Measurements from ENCODE around the gene BUB1.
"Not testable (repeated sequence)": the region's sequence is repeated elsewhere in the genome, so short reads cannot be mapped to it uniquely, and the experiment has no call there.

The BUB1 gene

DNA sequence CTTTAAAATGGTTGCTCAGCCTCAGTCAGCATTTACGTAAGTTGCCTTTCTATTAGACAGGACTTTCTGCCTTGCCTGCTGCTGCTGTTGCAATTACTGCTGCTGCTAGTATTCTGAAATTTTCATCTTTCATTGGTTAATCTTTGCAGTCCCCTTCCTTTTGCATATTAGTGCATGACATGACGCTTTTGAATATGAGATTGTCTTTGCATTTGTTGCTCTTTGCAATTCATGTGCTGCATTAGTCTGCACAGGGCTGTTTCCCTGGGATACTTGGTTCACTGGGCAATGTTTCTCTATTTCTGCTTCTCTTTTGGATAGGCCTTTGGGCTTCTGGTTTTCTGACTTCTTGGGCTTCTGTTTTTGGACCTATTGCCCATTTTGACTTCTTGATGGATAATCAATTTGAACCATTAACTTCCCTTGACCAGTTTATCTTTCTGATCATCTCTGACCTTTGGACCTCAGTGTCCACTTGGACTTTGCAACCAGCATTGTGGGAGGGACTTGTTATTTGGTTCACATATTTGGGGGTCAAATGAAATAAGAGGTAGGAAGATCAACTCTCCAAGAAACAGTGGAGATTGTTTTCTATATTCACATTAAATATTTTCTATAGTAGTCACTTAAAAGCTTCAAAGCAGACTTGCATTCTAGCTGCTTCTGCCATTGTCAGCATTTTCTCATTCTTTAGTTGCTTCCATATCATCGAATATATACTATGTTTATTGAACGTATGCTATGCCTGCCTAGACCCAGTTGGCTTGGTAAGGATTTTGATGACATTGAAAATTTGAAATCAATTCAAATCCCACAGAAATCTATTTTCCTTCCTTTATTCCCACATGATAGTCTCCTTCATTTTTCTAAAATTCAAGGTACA, 12.5 kb upstream of the BUB1 start:
- DNase-seq (ENCODE audit: low spot score) = no peak

DNA sequence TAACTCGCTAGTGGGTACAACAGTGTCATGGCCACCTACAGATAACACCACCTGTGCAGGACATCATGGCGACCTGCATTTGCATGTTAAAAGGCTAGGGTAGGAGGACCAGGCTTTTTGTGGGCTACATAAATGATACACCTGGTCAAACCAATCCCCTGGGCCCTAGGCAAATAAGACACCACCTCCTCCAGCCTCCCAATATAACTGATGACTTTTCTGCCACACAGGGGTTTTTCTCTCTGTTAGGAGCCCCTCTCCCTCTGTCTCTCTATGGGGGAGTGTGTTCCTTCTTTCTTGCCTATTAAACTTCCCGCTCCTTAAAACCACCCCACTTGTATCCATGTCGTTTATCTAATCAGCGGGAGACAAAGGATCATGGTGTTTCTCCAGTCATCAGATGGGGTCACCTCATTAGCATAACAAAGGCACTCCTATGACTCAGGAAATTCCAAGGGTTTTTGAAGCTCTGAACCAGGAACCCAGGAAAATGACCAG, 10.8 kb upstream of the BUB1 start:
- no peak for DNase-seq (ENCODE audit: low spot score)

DNA sequence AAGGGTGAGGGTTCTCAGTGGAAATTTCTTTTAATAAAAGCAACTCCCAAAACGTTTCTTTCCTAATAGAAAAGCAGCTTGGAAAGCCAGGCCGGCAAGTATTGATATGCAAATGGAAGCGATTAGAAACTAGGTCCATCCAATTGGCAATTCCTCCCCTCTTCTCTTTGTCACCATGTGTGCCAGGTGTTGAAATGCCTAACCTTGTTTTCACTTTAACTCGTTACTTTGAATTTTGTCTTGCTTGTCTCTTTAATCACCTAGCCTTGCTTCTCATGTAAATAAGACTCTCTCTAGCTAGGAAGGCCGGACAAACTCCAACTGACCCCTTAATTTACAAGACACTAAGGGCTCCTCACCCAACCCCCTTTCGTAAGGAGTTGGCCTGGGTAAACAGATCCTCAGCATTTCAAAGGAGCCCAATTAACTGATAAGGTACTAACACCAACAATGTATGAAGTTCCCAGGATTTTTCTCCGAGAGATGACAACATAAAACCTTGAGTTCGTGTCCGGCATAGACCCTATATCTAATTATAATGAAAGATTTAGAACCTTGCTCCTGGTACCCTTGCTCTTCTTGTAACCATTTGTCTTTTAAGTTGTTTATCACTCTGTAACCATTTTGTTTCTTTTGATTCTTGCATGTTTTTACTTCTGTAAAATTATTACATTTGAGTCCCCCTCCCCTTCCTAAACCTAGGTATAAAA, 10.1 kb upstream of the BUB1 start:
- not testable (repeated sequence) for DNase-seq (ENCODE audit: low spot score)

DNA sequence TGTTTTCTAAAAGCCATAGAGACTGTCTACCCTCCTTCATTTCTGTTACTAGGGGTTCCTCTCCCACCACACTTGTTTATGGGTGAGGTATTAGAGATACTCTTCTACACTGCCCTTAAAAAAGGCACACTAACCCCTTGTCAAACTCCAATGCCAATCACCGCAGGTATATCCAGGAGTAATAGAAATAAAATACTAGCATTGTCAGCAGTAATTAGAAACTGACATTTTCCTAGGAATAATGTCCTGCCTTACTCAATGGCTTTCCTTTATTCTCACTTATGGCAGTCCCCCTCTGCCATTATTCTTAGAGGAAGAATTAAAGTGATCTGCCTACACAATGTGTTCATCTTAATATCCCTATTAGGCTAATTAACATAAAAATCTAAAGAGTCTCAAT, 5.0 kb upstream of the BUB1 start:
- no peak for DNase-seq (ENCODE audit: low spot score)

DNA sequence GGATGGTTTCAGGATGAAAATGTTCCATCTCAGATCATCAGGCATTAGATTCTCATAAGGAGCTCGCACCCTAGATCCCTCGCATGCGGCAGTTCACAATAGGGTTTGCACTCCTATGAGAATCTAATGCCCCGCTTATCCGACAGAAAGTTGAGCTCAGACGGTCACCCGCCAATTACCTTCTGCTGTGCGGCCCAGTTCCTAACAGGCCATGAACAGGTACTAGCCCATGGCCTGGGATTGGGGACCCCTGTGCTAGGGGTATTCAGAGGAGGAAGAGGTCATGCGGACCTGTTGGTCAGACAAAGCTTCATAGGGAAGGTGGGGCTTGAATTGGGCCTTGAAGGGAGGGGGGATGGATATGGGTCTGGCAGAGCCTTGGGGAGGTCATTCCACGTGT, 4.4 kb upstream of the BUB1 start:
- no peak for DNase-seq (ENCODE audit: low spot score)

DNA sequence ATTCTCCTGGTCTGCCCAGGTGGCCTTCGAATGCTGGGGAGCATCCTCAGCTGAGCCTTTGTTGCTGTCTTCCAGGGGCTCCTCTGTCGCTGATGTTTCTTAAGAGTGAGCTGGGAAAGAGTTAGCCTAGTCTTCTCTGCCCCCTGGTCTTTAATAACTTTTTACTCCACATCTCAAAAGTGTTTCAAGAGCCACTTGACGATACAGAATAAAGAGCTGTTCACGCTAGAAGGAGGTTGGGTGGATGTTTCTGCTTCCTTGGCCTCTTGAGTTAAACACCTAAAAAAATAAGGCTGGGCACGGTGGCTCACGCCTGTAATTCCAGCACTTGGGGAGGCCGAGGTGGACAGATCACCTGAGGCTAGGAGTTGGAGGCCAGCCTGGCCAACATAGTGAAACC, 2.8 kb upstream of the BUB1 start:
- no peak for DNase-seq (ENCODE audit: low spot score)

DNA sequence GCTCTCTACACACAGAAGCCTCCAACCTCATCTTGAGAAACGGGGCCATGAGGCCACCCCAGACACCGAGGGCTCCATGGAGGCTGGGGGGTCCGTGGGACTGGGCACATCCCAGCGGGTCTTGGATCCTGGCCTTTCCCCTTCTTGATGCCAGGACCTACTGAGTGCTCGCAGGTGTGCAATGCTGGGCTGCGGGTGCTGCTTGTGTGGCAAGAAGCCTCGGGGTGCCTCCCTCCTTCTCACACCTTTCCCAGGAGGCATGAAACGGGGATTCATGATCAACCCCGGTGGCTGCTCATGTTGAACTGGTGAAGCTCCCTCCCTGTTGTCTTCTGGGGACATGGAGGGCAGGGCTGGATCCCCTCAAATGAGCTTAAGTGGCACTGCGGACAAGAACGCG, 2.0 kb upstream of the BUB1 start:
- DNase-seq (ENCODE audit: low spot score) = no peak

DNA sequence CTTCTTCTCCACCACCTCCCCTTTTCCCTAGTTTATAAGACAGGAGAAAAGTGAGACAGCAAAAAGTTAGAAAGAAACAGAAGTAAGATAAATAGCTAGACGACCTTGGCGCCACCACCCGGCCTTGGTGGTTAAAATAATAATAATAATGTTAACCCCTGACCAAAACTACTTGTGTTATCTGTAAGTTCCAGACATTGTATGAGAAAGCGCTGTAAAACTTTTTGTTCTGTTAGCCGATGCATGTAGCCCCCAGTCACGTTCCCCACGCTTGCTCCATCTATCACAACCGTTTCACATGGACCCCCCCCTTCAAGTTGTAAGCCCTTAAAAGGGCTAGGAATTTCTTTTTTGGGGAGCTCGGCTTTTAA, 1.5 kb upstream of the BUB1 start:
- no peak for DNase-seq (ENCODE audit: low spot score)

DNA sequence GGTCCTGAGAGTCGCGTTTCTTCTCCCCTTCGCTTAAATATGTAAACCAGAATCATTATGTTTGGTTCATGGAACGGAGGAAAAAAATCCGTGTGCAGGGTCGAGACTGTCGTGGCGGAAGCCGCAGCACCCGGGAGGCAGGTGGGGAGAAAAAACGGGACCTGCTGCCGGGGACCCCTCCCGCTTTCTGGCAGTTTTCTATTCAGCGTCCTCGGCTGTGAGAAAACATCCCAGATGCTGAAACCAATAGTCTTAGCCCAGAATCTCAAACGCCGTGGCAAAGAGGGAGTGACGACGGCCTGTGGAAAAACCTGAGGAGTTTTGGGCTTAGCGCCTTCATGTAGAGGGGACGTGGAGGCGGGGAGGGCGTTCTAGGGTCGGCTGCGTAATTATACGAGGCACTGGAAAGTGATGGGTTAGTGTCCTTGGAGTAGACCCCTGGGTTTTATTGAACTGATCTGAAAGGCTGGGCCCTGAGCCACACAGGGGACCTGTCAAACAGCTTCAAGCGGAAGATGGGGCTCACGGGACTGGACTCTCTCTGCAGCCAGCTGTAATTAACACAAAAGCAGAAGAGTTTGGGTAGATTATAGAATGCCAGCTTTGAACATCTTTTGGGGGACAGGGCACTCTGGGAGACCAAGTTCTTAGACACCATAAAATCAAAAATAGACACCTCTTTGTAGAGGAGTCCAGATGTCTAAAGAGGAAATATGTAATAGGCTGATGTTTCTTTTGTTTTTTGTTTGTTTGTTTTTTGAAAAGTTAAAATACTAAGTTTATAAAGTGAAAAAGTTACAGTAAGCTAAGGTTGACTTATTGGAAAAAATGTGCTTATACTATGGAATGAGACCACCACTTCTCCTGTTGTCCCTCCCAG, 834 bp upstream of the BUB1 start:
- DNase-seq (ENCODE audit: low spot score) = peak; percentile 15

DNA sequence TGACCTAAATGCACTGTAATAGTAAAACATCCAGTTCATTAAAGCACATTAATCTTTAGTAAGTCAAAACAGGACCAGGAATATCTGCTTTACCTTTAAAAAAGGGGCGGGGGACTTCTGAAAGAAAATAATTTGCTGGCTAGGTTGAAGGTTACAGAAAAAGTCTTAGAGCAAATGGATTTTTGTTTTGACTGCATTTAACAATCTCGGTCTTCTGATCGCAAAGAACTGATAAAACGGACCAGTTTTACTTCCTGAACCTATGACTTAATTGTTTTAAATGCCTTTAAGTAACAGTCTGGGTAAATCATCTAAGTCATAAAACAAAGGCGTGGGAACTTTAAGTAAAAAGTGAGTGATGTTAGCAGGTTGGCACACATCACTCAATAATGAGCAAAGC, 783 bp downstream of the BUB1 start:
- DNase-seq (ENCODE audit: low spot score) = peak; percentile 28

DNA sequence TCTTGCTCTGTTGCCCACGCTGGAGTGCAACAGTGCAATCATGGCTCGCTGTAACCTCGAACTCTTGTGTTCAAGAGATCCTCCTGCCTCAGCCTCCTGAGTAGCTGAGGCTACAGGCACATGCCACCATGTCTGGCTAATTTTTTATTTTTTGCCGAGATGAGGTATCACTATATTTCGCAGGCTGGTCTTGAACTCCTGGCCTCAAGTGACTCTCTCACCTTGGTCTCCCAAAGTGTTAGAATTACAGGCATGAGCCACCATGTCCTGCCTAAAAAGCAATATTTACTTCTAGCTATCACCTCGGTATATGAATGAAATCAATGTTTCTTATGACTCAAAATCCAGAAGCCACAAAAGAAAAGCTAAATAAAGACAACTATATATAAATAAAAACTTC, 2.2 kb downstream of the BUB1 start:
- DNase-seq (ENCODE audit: low spot score) = no peak

DNA sequence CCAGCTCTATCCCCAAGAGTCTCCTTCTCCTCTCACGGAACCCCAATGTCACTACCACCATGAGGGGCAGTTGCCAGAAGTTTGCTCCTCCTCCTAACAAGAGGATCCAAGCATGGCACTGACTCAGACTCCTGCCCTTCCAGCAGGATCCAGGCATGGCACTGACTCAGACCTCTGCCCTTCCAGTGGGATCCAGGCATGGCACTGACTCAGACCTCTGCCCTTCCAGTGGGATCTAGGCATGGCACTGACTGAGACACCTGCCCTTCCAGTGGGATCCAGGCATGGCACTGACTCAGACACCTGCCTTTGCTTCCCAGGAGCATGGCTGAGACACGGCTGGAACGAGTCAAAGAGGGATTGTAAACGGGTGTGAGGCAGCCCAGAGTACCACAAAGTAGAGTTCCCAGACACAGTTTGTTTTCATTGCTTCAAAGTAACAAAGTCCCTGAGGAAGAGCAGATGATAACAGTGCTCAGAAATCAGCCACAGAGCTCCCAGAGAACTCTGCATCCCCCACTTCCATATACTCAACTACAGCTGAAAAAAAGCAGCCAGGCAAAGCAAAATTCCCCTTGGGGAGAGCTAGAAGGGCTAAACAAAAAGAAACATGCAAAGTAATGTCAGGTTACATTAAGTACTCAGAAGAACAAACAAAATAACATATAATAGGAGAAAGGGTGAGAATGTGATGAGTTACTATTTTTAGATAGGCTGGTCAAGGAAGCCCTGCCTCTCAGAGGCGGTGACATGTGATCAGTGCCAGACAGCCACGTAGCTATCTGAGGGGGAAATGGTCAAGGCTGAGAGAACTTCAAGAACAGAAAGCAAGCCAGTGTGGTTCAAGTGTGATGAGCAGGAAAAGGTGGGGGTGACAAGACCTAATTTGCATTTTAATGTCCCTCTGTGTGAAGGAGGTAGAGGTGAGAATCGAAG, 3.0 kb downstream of the BUB1 start:
- DNase-seq (ENCODE audit: low spot score) = peak; percentile 83

DNA sequence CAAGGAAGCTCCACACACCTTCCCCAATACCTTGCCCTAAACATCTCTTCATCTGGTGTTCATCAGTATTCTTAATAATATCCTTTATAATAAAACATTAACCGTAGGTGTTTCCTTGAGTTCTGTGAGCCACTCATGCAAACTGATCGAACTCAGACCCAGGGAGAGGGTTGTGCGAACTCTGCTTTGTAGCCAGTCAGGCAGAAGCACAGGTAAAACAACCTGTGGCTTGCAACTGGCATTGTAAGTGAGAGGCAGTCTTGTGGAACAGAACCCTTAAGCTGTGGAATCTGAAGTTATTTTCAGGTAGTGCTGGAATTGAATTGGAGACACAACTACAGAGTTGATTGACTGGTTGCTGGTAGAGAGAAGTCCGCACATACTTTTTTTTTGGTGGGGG, 4.7 kb downstream of the BUB1 start:
- no peak for DNase-seq (ENCODE audit: low spot score)

DNA sequence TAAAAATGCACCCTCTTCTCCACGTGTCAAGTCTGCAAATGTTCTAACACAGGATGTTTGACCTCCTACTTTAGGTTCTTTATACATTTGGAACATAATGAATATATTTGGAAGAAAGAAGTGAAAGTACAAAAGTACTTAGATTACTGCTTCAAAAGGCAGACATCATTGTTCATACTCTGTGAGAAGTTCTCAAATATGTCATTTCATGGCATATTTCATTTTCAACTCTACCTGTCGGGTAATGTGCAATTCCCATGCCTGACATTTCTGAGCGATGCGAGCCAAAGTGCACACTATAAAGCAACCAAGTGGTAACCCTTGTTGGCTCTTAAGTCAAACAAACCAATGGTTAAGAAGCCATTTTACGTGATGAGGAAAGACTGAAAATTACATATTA, 7.0 kb downstream of the BUB1 start:
- no peak for DNase-seq (ENCODE audit: low spot score)

DNA sequence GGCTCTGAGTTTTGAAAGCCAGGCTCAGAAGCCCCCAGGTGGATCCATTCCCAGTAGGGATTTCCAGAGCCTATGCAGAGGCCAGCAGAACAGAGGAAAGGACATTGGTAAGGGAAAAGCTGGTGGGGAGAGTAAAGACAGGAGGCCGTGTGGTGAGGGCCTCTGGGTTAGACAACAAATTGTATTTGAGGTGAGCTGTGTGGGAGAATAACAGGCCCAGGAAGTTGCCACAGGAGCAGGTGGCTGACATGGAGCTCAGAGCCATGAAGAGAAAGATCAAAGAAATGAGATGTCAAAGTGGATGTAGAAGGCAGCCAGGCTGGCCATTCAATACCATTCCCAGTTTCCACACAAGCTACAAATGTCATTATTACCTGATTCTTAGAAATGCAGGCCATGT, 8.8 kb downstream of the BUB1 start:
- DNase-seq (ENCODE audit: low spot score) = no peak

DNA sequence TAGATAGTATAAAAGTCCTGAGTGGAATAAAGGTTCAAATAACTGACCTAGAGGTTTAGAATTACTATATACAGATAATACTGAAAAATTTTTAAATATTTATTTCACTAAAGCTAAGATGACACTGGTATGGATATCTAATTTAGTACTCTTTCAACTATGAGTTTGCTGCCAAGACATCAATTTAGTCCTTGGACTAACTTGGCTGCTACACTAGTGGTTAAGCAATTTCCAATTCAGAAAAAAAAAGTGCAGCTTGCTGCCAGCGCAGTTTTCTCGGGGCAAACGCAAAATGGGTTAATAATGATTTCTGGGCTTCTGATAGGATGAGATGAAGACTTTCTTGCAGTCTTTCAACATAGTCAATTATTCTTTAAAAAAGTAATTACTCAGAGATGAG, 10.8 kb downstream of the BUB1 start:
- DNase-seq (ENCODE audit: low spot score) = no peak

DNA sequence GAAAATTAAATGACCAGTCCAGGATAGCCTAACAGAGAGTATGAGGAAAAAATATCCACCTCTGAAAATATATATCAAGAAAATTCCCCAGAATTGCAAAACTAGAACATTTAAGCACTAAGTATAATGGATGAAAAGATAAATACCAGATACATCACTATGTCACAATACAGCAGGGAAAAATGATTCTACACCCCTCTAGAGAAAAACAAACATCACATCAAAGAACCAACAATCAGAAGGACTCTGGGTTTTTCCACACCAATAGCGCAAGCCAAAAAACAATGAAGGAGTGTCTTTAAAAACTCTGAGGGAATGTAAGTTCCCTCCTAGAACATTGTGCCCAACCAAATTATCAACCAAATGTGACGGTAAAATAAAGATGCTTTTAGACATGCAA, 13.7 kb downstream of the BUB1 start:
- DNase-seq (ENCODE audit: low spot score) = no peak

DNA sequence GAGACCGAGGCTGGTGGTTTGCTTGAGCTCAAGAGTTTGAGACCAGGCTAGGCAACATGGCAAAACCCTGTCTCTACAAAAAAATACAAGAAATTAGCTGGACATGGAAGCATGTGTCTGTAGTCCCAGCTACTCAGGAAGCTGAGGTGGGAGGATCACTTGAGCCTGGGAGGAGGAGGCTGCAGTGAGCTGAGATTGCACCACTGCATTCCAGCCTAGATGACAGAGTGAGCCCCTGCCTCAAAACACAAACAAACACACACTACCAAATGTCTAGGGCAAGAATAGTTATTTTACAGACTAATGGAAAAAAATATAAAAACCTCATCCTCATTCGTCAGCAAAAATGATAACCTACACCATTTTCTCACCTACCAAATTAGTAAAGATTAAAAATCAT, 15.3 kb downstream of the BUB1 start:
- DNase-seq (ENCODE audit: low spot score) = no peak

DNA sequence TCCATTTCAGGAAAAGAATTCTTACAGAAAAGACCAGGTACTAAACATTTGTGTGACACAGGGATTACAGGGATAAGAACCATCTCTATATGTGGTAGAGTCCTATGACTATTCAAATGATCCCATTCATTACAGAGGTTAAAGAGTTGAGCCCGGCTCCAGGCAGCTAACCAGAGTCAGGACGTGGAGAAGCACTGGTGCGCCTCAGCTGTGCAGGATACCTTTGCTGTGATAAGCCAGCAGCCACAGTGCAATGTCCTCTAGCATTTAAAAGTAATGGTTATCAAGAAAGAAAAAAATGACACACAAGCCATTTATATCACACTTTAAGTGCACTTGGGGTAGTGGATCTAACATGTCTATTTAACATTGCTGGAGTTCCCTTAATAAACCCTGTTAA, 17.3 kb downstream of the BUB1 start:
- DNase-seq (ENCODE audit: low spot score) = no peak

DNA sequence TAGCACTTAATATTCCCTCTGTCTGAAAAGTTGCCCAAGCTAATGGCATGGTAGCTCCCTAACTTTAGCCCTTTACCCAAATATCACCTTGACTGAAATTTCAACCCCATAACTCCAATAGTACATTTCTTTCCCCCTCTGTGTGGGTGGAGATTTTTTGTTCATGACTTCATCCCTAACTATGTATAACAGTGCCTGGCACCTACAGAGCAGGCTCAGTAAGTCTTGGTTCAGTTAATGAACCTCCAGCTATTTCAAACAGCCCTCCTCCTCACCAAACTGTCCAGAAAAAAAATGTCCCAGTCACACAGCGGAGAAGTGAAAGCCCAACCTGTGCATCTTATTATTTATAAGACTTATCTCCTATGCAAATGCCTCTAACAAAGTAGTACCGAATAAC, 18.6 kb downstream of the BUB1 start:
- no peak for DNase-seq (ENCODE audit: low spot score)

DNA sequence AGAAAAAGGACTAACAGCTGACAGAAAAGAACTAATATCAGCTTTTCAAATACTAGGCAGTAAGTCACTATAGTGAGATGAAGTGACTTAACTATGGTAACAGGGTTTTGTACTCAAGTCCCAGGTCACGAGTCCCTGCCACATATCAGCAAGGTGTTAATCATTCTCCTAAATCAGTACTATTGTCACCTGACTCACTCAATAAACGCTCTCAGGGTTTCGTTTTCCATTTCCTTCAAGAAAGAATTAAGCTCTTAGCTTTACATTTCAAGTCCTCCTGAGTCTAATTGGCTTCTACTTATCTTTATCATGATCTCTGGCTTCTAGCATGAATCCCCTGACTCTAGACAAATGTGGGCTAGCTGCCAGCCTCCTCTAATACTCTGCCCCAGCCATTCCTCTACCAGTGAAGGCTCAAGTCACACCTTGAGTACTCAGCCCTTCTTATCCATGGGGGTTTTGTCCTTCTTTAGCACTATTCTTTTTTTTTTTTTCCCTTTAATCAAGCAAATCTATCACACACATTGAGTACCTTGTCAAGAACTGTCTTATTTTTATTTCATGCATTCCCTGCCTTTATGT, 20.0 kb downstream of the BUB1 start:
- no peak for DNase-seq (ENCODE audit: low spot score)
